HCT116 (cell line): Measurements from ENCODE around the gene PFN2. TPM values are rescaled to one million over a fixed set of nuclear protein-coding genes. Genes with fewer than 3 reads are reported as not detected.

Experiments used
- ATAC-seq: fragments of 200-7000 bp; cut with Tn5 transposase; 2 replicates; pipeline ENCODE4 v1.9.1; 2020; ENCODE audit warnings: mild to moderate bottlenecking, moderate library complexity
- BruUV-seq: library from RNA; stranded (reverse); fragments of 400-500 nt; replicated peaks from 2 replicates; lab custom pipeline; 2021; lab: Mats Ljungman, UMichigan
- CTCF ChIA-PET: fragments of 300-600 bp; sonication (Branson Sonifier 250); formaldehyde crosslinking; loops from one replicate; lab custom pipeline; 2021; ENCODE audit warnings: antibody characterized with exemption; lab: Charles Lee
- POLR2A ChIA-PET: fragments of 300-600, 350-600 bp; sonication (Branson Sonifier 250); formaldehyde crosslinking; loops from one replicate; lab custom pipeline; 2021; ENCODE audit warnings: antibody characterized with exemption; lab: Charles Lee
- RAD21 ChIA-PET, 2 experiments: fragments of 300-600 bp; sonication (Branson Sonifier 250); formaldehyde crosslinking; loops; one replicate each; lab custom pipeline; 2023; ENCODE audit warnings: low total read pairs in 2 of 2; ENCODE audit not compliant: uncharacterized antibody in 2 of 2, unreplicated experiment in 2 of 2, low non-redundant PET in 1 of 2; lab: Charles Lee
- DNase-seq: peaks from one replicate; pipeline ENCODE4 v3.0.0-alpha.2; 2010; ENCODE audit warnings: low read depth, low spot score
- H2AFZ ChIP-seq: fragments of 200-600 bp; shearing (Covaris generic), sonication (generic); 2 replicates; pipeline ENCODE4 v1.6.1; 2017; ENCODE audit warnings: low read depth, mixed run types, mixed read lengths, antibody characterized with exemption, low read length; ENCODE audit not compliant: poor library complexity, severe bottlenecking
- H3K27ac ChIP-seq: 2 replicates; pipeline ENCODE4 v1.5.1; 2012; ENCODE audit warnings: low read depth, low read length
- H3K27me3 ChIP-seq: fragments of 200-600 bp; sonication (generic); 2 replicates; pipeline ENCODE4 v1.6.1; 2016; ENCODE audit warnings: mixed run types, low read length, mixed read lengths; ENCODE audit not compliant: insufficient read depth
- H3K36me3 ChIP-seq, 2 experiments: fragments of 200-500 bp in 1 of 2; fragments of 200-600 bp in 1 of 2; sonication (Bioruptor generic) in 1 of 2; sonication (generic) in 1 of 2; 2 replicates each; pipeline versions ENCODE4 v1.5.1 to v1.6.1; 2014 to 2016; ENCODE audit warnings: low read length in 2 of 2, inconsistent platforms in 1 of 2, mixed read lengths in 1 of 2, mixed run types in 1 of 2; ENCODE audit not compliant: insufficient read depth in 2 of 2, control insufficient read depth in 1 of 2
- H3K4me1 ChIP-seq, 2 experiments: fragments of 200-600 bp in 1 of 2; sonication (generic) in 1 of 2; 2 replicates each; pipeline versions ENCODE4 v1.5.1 to v1.6.1; 2012 to 2017; ENCODE audit warnings: low read length in 2 of 2, inconsistent platforms in 1 of 2, mild to moderate bottlenecking in 1 of 2, mixed read lengths in 1 of 2, mixed run types in 1 of 2, moderate library complexity in 1 of 2; ENCODE audit not compliant: insufficient read depth in 2 of 2, control insufficient read depth in 1 of 2
- H3K4me2 ChIP-seq: fragments of 200-600 bp; sonication (generic); 2 replicates; pipeline ENCODE4 v1.6.1; 2017; ENCODE audit warnings: mixed run types, low read length, mixed read lengths
- H3K4me3 ChIP-seq, 2 experiments: fragments of 200-600 bp in 1 of 2; sonication (generic) in 1 of 2; replicated peaks in 1 of 2; 2 replicates each; pipeline ENCODE4 v1.5.1; 2011 to 2016; ENCODE audit warnings: low read length in 2 of 2, control low read depth in 1 of 2, low read depth in 1 of 2, mild to moderate bottlenecking in 1 of 2, mixed read lengths in 1 of 2, mixed run types in 1 of 2
- H3K79me2 ChIP-seq: fragments of 200-600 bp; sonication (generic); 2 replicates; pipeline ENCODE4 v1.6.1; 2017; ENCODE audit warnings: mild to moderate bottlenecking, mixed run types, low read length, moderate library complexity, mixed read lengths; ENCODE audit not compliant: insufficient read depth
- H3K9ac ChIP-seq: fragments of 200-600 bp; sonication (generic); 2 replicates; pipeline ENCODE4 v1.6.1; 2016; ENCODE audit warnings: low read length, mixed read lengths
- H3K9me2 ChIP-seq: fragments of 200-600 bp; sonication (generic), shearing (Covaris generic); 2 replicates; pipeline ENCODE4 v1.6.1; 2017; ENCODE audit warnings: mixed run types, mild to moderate bottlenecking, moderate library complexity; ENCODE audit not compliant: insufficient read depth
- H3K9me3 ChIP-seq, 2 experiments: fragments of 200-500 bp in 1 of 2; fragments of 200-600 bp in 1 of 2; sonication (Bioruptor generic) in 1 of 2; sonication (generic) in 1 of 2; 2 replicates each; pipeline ENCODE4 v1.6.1; 2014 to 2017; ENCODE audit warnings: low read length in 2 of 2, mixed read lengths in 2 of 2, inconsistent platforms in 1 of 2, low read depth in 1 of 2, mild to moderate bottlenecking in 1 of 2, mixed run types in 1 of 2, moderate library complexity in 1 of 2; ENCODE audit not compliant: control insufficient read depth in 1 of 2, insufficient read depth in 1 of 2
- H4K20me1 ChIP-seq: fragments of 200-600 bp; sonication (generic), shearing (Covaris generic); 2 replicates; pipeline ENCODE4 v1.6.1; 2017; ENCODE audit warnings: mixed run types, mild to moderate bottlenecking, moderate library complexity; ENCODE audit not compliant: insufficient read depth
- CTCF ChIP-seq, 3 experiments: fragments of 200-600 bp in 1 of 3; sonication (generic) in 1 of 3; IDR thresholded peaks in 2 of 3; conservative IDR thresholded peaks in 1 of 3; 2 replicates each; pipeline ENCODE4 v1.5.1; 2012 to 2017; ENCODE audit warnings: low read depth in 2 of 3, low read length in 2 of 3, antibody characterized with exemption in 1 of 3, borderline replicate concordance in 1 of 3, control low read depth in 1 of 3, mild to moderate bottlenecking in 1 of 3, mixed read lengths in 1 of 3, mixed run types in 1 of 3, moderate library complexity in 1 of 3; ENCODE audit not compliant: insufficient read depth in 1 of 3
- EGR1 ChIP-seq: IDR thresholded peaks from 2 replicates; pipeline ENCODE4 v1.6.1; 2012; ENCODE audit warnings: low read depth
- EZH2phosphoT487 ChIP-seq: fragments of 200-600 bp; IDR thresholded peaks from 2 replicates; pipeline ENCODE4 v1.6.1; 2018; ENCODE audit warnings: antibody characterized with exemption, borderline replicate concordance
- JUND ChIP-seq: IDR thresholded peaks from 2 replicates; pipeline ENCODE4 v1.6.1; 2012
- POLR2AphosphoS5 ChIP-seq: IDR thresholded peaks from 2 replicates; pipeline ENCODE4 v1.6.1; 2011; ENCODE audit warnings: mild to moderate bottlenecking, low read depth, low read length, moderate library complexity
- REST ChIP-seq: IDR thresholded peaks from 2 replicates; pipeline ENCODE4 v1.6.1; 2012; ENCODE audit warnings: low read depth
- SRF ChIP-seq: IDR thresholded peaks from 2 replicates; pipeline ENCODE4 v1.6.1; 2012; ENCODE audit warnings: low read depth
- YY1 ChIP-seq: IDR thresholded peaks from 2 replicates; pipeline ENCODE4 v1.6.1; 2011; ENCODE audit warnings: low read length, low read depth, moderate library complexity, mild to moderate bottlenecking; ENCODE audit not compliant: insufficient replicate concordance; ENCODE audit errors: extremely low read depth
- ZFX ChIP-seq: fragments of 450-650 bp; IDR thresholded peaks from 2 replicates; pipeline ENCODE4 v1.6.1; 2017
- intact Hi-C: fragments of 100-400 bp; cut with micrococcal nuclease; formaldehyde crosslinking; loops from 2 replicates; pipeline ENCODE4 v1.10.0; 2022
- total RNA-seq: library from RNA; stranded (reverse); gene quantifications from one replicate; pipeline ENCODE4 v1.2.1, GENCODE V29; 2021; ENCODE audit not compliant: unreplicated experiment

The PFN2 gene
- total RNA-seq, 1 experiment from 2014 or later = 131 TPM

DNA sequence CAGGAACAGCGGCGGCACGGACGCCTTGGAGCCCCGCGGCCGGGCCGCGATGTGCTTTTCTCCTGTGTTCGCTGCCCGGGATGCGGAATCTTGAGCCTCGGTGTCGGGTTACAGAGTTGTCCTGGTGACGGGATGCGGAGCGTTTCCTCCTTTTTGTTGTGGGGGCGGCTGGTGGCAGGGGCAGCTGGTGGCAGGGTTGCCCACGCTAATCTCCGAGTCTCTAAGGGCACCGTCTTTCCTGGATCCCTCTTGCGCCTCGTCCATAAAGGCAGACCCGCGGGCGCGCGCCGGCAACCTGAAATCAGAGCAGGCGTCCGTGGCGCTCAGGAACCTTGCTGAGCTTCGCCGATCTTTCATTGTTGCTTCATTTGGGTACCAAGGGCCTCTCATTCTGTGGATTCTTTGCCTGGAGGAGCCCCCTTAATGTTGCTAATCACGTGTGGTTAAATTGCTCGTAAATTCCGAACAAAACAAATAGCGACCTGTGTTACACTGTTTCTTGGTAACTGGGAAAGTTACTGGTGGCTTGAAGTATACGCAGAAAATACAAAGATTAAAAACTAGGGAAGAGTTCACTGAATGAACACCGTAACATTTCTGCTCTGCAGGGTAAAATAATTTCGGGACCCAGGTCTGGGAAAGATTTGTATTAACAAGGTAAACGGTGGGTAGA, 844 bp upstream of the PFN2 start (continued):
- no peak; the same call in 1 of the 2 replicates for TF ChIP-seq POLR2AphosphoS5
- TF ChIP-seq YY1 = no peak

DNA sequence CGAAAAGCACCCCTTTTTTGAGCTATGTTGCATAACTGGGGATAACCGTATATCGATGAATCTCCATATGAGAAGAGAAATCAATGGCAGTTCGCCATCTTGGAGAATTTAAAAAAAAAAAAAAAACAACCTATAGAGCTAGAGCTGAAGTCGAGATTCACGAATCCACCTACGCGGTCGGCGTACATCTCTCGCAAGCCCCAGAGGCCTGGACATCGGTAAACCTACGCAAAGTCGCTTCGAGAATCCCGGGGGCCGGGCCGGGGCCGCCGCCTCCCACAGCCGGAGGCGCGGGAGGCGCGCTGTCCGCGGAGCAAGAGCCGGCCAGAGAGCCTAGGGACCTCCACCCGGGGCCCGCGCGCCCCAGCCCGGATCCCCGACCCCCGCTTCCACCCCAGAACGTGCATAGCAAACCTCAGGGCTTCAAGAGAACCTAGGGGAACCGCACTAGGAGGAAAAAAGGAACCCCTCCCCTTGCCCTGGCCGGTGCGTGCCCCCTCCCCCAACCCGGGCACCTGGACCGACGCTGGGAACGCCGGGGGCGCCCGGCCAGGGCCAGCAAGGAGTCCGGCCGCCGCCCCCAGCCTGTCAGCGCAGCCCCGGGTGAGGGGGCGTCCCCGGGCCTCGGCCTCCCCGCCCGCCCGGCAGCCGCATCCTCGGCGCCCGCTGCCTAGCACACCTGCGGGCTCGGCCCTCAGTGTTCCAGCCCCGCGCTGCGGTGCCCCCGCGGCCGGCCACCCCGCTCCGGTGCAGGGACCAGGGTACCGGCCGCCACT, 567 bp downstream of the PFN2 start:
- Histone ChIP-seq H2AFZ (no peak overlapping the region), H3K36me3 (peaks cover 5 to 26% of the 10 kb centered on the region in 2 experiments; a peak in 3 of 4 replicates), H3K9me3 (no peaks in the 10 kb centered on the region), H3K4me2 (peak overlapping the region; percentile 83), H3K4me3 (peak overlapping the region; percentile 62 to 66), H3K27me3 (no peaks in the 10 kb centered on the region), H3K4me1 (peaks cover 7 to 26% of the 10 kb centered on the region in 2 experiments; a peak in 3 of 4 replicates), H4K20me1 (peaks cover 9% of the 10 kb centered on the region; the same call in 1 of the 2 replicates), H3K9me2 (no peaks in the 10 kb centered on the region), H3K27ac (peak overlapping the region; percentile 89), H3K79me2 (peaks cover 58% of the 10 kb centered on the region), H3K9ac (peak overlapping the region; percentile 80)
- TF ChIP-seq POLR2AphosphoS5 (no peak; the same call in 1 of the 2 replicates), EGR1 (no peak), SRF (no peak), CTCF (IDR thresholded peaks at IDR 0.05 in 2 of 3, conservative IDR thresholded peaks at IDR 0.05 in 1 of 3; ENCODE audit: borderline replicate concordance in 1 of 3, insufficient read depth in 1 of 3, low read depth in 2 of 3, low read length in 2 of 3) (no peak), EZH2phosphoT487 (no peak), JUND (no peak), REST (no peak), ZFX (no peak; the same call in 1 of the 2 replicates)
- ChIA-PET POLR2A (interaction anchor here (0.6 to 1.0 kb wide), 2 partner anchors 214 to 731 kb away, joined by 3 to 4 read pairs; no protein-coding TSS in a partner anchor), CTCF (interaction anchor here (0.8 to 1.1 kb wide), 2 partner anchors 214 to 269 kb away, joined by 4 to 8 read pairs; no protein-coding TSS in a partner anchor), RAD21 (interaction anchor here in 1 of 2 experiments (1.6 kb wide), 1 partner anchor 214 kb away, joined by 4 read pairs; no protein-coding TSS in a partner anchor)
- ATAC-seq (peak; percentile 58), DNase-seq (peak; percentile 73)
- no TSS peak for BruUV-seq
- intact Hi-C loops = loop anchor here (10.0 kb wide), 2 partner anchors 475 to 525 kb away; no protein-coding TSS in a partner anchor
